HG02981 (cell line): ENCODE measurements around the gene AHCYL2.
A peak's percentile ranks its signal among the peaks of the same experiment; 100 is the strongest.
"Not testable (repeated sequence)": the region's sequence is repeated elsewhere in the genome, so short reads cannot be mapped to it uniquely, and the experiment has no call there.

Experiments used
- ATAC-seq: cut with Tn5 transposase; IDR thresholded peaks from one replicate; pipeline ENCODE4 v1.9.1; 2021; ENCODE audit warnings: mild to moderate bottlenecking, moderate library complexity; ENCODE audit not compliant: unreplicated experiment

AHCYL2 gene

GRCh38 chr7:129240119-129240820 lies 15.4 kb downstream of the AHCYL2 start:
- no peak for ATAC-seq

DNA sequence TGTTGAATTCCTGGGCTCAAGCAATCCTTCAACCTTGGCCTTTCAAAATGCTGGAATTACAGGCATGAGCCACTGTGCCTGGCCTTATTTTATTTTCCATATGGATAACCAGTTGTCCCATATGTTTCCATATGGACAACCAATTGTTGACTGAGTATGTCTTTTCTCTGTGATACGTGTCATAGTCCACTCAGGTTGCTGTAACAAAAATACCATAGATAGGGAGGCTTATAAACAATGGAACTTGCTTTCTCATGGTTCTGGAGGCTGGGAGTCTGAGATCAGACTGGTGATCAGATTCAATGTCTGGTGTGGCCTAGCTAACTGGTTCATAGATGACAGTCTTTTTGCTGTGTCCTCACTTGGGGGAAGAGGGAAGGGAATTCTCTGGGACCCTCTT lies 19.4 kb downstream of the AHCYL2 start:
- ATAC-seq: no peak

- no peak for ATAC-seq
Measured at GRCh38 chr7:129245533-129245932, 20.7 kb downstream of the AHCYL2 start.

GRCh38 chr7:129247087-129247486 lies 22.3 kb downstream of the AHCYL2 start:
- no peak for ATAC-seq

GRCh38 chr7:129252128-129252527 lies 27.3 kb downstream of the AHCYL2 start:
- ATAC-seq: no peak

GRCh38 chr7:129252603-129253002 lies 27.8 kb downstream of the AHCYL2 start:
- not testable (repeated sequence) for ATAC-seq

- no peak for ATAC-seq
Measured at GRCh38 chr7:129255800-129256199, 31.0 kb downstream of the AHCYL2 start.

- no peak for ATAC-seq
Measured at GRCh38 chr7:129256221-129256620, 31.4 kb downstream of the AHCYL2 start.

DNA sequence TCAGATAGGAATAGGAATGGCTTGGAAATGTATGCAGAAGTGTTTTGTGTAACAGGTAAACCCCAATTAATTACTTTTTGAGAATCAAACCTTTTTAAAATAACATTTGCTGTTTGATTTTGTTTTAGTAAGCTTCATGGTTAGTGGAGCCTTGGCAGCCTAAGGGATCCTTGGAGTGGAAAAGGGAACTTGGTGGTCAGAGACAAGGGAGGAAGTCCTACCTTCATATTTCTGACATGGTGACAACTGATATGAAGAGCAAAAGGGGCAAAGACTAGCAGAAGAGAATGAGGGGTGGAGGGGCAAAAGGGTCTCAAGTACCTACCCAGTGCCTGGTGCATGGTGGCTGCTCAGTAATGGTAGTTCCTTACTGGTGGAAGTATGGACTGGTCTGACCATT lies 32.3 kb downstream of the AHCYL2 start:
- no peak for ATAC-seq

GRCh38 chr7:129258649-129259389 lies 34.0 kb downstream of the AHCYL2 start:
- no peak for ATAC-seq

GRCh38 chr7:129262324-129262723 lies 37.5 kb downstream of the AHCYL2 start:
- no peak for ATAC-seq

DNA sequence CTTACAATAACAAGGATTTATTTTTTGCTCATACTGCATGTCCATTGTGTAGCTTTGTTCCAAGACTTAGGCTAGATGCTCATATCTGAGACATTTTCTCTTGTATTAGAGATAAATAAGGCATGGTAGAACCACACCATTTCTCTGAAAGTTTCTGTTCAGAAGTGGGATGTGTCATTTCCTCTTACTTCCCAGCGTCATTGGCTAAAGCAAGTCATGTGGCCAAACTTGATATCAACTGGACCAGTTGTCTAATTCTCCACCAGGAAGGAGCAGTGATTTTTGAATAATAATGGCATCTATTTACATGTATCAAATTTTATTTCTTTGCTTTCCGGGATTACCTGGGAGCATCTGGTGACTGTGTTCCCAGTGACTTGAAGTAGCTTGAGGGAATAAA lies 38.3 kb downstream of the AHCYL2 start:
- ATAC-seq: no peak

DNA sequence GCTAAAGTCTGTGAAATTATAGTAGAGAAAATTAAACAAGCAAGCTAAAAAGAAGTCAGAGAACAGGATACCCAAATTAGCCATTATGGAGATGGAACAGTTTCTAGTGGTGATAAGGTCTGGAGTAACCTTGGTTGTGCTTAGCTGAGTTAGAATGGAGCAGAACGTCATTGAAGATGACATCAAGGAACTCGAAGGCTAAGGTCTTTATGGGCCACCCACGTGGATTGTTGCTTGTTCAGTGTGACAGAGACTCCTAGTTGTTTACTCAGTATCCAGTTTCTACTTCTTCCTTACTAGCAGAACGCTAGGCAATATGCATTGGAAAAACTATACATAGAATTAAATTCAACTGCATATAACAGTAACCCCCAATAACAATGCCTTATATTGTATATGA lies 39.7 kb downstream of the AHCYL2 start:
- ATAC-seq: no peak

DNA sequence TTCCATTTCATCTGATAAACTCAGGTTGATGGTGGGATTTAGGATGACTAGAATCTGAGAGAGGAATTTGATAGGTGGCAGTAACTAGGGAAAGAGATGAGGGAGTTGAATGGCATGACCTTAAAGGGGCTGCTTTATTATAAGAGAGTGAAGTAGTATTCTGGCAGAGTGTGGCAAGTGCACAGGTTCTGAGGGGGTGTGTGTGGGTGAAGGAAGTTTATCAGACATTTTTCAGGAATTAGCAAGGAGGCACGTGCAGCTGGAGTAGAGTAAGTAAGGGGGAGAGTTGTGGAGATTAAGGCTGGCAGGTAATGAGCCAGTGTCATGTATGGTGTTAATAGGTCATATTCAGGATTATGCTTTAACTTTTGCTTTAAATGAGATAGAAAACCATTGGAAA lies 40.5 kb downstream of the AHCYL2 start:
- ATAC-seq: no peak

- no peak for ATAC-seq
Measured at GRCh38 chr7:129266181-129266580, 41.4 kb downstream of the AHCYL2 start.

- ATAC-seq: no peak
Measured at GRCh38 chr7:129270077-129270476, 45.2 kb downstream of the AHCYL2 start.

DNA sequence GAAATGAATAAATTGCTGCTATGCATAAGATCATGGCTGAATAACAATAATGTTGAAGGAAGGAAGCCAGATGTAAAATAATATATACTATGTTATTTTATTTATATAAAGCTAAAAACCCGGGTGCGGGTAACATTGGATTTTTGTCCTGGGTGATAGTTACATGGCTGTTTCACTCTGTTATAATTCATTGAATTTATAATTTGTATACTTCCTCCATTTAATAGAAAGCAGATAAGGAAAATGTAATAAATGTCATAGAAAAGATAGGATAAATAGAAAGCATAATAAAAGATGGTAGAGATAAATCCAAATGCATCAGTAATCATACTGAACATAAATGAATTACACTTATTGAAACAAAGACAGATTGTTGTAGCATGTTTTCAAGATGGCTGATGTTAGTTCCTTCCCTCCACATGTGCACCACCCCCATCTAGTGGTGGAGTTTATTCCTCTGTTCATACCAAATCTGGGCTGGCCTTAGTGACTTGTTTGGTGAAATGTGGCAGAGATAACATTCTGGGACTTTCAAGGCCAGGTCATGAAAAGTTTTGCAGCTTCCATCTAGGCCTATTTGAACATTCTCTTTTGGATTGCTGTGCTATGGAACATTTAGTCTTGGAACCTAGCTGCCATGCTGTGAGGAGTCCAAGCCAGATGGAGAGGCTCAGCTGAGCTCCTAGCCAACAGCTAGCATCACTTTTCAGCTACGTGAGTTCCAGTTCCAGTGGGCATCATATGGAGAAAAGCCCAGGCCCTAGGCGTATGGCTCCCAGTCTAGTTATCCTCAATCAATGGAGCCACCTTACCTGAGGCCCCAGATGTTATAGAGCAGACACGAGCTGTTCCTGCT lies 46.9 kb downstream of the AHCYL2 start:
- peak; percentile 56 for ATAC-seq

GRCh38 chr7:129273936-129274335 lies 49.1 kb downstream of the AHCYL2 start:
- no peak for ATAC-seq

DNA sequence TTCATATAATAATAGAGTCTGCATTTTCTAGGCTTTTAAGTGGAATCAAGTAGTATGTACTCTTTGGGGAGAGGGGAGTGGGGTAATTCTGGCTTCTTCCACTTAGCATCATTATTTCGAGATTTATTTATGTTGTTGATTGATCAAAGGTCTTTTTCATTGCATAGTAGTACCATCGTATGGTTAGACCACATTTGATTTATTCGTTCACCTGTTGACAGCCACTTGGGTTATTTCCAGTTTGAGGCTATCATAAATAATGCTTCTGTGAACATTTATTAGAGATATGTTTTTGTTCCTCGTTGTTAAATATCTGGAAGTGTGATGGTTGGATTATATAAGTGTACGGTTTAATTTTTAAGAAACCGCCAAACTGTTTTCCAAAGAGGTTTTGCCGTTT lies 52.8 kb downstream of the AHCYL2 start:
- no peak for ATAC-seq

DNA sequence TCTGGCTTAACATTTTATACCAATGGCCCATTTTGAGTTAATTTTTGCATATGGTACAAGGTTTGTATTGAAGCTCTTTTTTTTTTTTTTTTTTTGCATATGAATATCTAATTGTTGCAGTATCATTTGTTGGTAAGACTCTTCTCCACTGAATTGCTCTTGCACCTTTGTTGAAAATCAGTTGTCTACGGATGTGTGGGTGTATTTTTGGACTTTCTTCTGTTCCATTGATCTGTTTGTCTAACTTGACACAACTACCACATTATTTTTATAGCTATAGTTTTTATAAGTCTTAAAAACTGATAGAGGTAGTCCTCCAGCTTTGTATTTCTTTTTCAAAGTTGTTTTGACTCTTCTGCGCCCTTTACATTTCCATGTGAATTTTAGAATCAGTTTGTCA lies 53.9 kb downstream of the AHCYL2 start:
- no peak for ATAC-seq

GRCh38 chr7:129279757-129280156 lies 54.9 kb downstream of the AHCYL2 start:
- no peak for ATAC-seq

GRCh38 chr7:129281163-129281562 lies 56.3 kb downstream of the AHCYL2 start:
- ATAC-seq: no peak
